Stimulated activated CD4-positive, alpha-beta T cell treated with anti-CD3 and anti-CD28 coated beads, Interleukin-1b, Interleukin-23, amount 100 ng/mL, for 24 hours (primary cell): ENCODE data around the gene FRS3.

Experiments used
- DNase-seq, 4 experiments: peaks; one replicate each; pipeline ENCODE4 v3.0.0-alpha.2; 2020; ENCODE audit warnings: low read depth in 4 of 4, low spot score in 1 of 4

Gene FRS3

GRCh38 chr6:41791305-41791704 lies 11.6 kb upstream of the FRS3 start:
- DNase-seq = no peak

- DNase-seq = no peak
These were observed 10.3 kb upstream of the FRS3 start for GRCh38 chr6:41790045-41790444.

- no peak for DNase-seq
These were observed 9.7 kb upstream of the FRS3 start for GRCh38 chr6:41789390-41789724.

GRCh38 chr6:41787219-41787917 lies 7.7 kb upstream of the FRS3 start, which contains the start of gene TOMM6:
Gene TOMM6 (plus strand): TSS chr6:41787694. CDS start chr6:41787698, 4 bp downstream.
- DNase-seq = peak; percentile 90 to 92 (median 92)

GRCh38 chr6:41786451-41787218 lies 6.9 kb upstream of the FRS3 start:
- peak; percentile 69 to 82 (median 81) for DNase-seq

- DNase-seq = no peak
These were observed 6.2 kb upstream of the FRS3 start for GRCh38 chr6:41785689-41786450.

GRCh38 chr6:41785254-41785653 lies 5.6 kb upstream of the FRS3 start:
- DNase-seq = no peak

- no peak for DNase-seq
These were observed 5.0 kb upstream of the FRS3 start for GRCh38 chr6:41784581-41785171.

- DNase-seq = no peak
These were observed 3.5 kb upstream of the FRS3 start for GRCh38 chr6:41783106-41783780.

GRCh38 chr6:41781366-41781730 lies 1.6 kb upstream of the FRS3 start:
- DNase-seq = no peak

GRCh38 chr6:41780551-41781365 lies 1.1 kb upstream of the FRS3 start, which contains the start of gene PRICKLE4:
Gene PRICKLE4 (plus strand): TSS chr6:41780782. CDS start chr6:41783474, 2,692 bp downstream.
- DNase-seq = no peak

GRCh38 chr6:41779336-41779735 lies 364 bp downstream of the FRS3 start:
- DNase-seq = no peak

GRCh38 chr6:41778895-41779294 lies 805 bp downstream of the FRS3 start:
- DNase-seq = no peak

- DNase-seq = no peak
These were observed 2.0 kb downstream of the FRS3 start for GRCh38 chr6:41777551-41778285.

GRCh38 chr6:41775293-41775882 lies 4.3 kb downstream of the FRS3 start:
- DNase-seq = no peak

GRCh38 chr6:41774841-41775240 lies 4.9 kb downstream of the FRS3 start:
- DNase-seq = no peak

GRCh38 chr6:41771058-41771983 lies 8.4 kb downstream of the FRS3 start:
- DNase-seq = no peak
